Measurements from ENCODE around the gene TBC1D30. TPM values are rescaled to one million over a fixed set of nuclear protein-coding genes. Genes with fewer than 3 reads are reported as not detected.

TBC1D30 gene
- total RNA-seq, 4 donors from 2014 or later, result 3.2 to 14.8 (median 9.5) TPM

DNA sequence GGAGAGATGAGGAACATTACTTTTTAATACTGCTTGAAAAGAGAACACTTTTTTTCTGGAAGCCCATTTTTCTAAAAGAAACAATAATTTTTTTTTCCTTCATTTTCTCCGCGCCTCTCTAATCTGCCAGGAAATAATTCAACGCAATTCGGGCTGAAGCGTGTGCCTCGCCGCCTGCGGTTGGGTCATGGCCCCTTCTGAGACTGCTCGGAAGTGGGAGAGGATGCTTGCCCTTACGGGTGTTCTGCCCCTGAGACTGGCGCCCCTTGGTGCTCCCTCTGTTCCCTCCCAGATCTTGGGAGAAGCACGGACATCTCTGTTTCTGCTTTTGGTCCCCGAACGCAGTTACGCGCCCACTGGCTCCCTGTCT is 332 bp upstream of the TBC1D30 start:
- H3K27me3 ChIP-seq, result peaks cover 0 to 15% of the 10 kb centered on the region in 2 donors
- no peak overlapping the region for H3K27ac ChIP-seq
- intact Hi-C loops (cut with DNase I; ENCODE audit: low total_unique reads), result no loop called here
- peaks cover 0 to 3% of the 10 kb centered on the region in 2 donors for H3K9me3 ChIP-seq
- H3K4me1 ChIP-seq, result peaks cover 0 to 11% of the 10 kb centered on the region in 2 donors
- H3K36me3 ChIP-seq, result no peaks in the 10 kb centered on the region
- DNase-seq, result no peak
- peak overlapping the region; percentile 18 to 32 for H3K4me3 ChIP-seq
- TF ChIP-seq, protein P1, sequence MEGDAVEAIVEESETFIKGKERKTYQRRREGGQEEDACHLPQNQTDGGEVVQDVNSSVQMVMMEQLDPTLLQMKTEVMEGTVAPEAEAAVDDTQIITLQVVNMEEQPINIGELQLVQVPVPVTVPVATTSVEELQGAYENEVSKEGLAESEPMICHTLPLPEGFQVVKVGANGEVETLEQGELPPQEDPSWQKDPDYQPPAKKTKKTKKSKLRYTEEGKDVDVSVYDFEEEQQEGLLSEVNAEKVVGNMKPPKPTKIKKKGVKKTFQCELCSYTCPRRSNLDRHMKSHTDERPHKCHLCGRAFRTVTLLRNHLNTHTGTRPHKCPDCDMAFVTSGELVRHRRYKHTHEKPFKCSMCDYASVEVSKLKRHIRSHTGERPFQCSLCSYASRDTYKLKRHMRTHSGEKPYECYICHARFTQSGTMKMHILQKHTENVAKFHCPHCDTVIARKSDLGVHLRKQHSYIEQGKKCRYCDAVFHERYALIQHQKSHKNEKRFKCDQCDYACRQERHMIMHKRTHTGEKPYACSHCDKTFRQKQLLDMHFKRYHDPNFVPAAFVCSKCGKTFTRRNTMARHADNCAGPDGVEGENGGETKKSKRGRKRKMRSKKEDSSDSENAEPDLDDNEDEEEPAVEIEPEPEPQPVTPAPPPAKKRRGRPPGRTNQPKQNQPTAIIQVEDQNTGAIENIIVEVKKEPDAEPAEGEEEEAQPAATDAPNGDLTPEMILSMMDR (IDR thresholded peaks at IDR 0.05), result no peak
- TF ChIP-seq POLR2A (IDR thresholded peaks at IDR 0.05), result no peak

DNA sequence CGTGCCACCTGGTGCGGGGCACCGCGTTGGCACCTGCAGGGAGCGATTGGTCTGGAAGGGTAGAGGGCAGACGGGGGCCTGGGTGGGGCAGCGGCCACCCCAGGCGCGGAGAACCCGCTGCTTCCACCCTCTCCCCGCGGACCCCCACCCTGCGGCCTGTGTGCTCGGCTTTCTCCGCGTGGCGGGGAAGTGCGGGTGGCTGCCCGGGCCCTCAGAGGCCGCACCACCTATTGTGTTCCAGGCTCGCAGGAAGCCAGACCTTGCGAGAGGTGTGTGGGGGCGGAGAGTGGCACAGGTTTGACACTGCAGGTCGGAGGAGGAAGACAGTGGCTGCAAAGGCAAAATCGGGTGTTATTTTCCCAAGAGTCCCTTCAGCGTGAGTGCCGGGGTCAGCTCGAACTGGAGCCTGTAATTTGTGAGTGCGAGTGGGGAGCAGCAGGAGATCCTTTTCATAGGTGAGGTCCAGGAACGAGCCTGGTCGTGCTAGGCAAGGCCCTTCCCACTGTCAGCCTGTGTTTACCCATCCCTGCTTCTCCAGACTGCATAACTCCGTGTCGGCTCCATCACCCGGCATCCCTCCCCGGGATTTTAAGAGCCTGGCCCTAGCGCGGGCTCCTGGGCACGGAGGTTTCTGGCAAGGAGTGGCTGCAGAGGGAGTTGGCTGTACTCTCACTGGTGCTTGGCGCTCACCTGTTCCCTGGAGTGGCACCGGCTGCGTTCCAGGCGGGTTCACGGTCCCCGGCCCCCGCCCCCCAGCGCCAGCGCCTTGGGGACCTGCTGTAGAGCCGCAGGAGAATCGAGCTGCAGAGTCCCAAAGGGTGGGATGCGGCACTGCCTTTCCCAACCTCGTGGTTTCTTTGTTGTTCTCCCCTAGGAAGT is 935 bp downstream of the TBC1D30 start:
- no peak for DNase-seq
- peaks cover 0 to 11% of the 10 kb centered on the region in 2 donors for H3K4me1 ChIP-seq
- H3K36me3 ChIP-seq, result no peaks in the 10 kb centered on the region
- H3K27me3 ChIP-seq, result peaks cover 0 to 15% of the 10 kb centered on the region in 2 donors
- no peak for TF ChIP-seq POLR2A (IDR thresholded peaks at IDR 0.05)
- TF ChIP-seq, protein P1 (IDR thresholded peaks at IDR 0.05), result no peak
- peak overlapping the region; percentile 18 to 32 for H3K4me3 ChIP-seq
- intact Hi-C loops (cut with DNase I; ENCODE audit: low total_unique reads), result no loop called here
- peaks cover 0 to 3% of the 10 kb centered on the region in 2 donors for H3K9me3 ChIP-seq
- H3K27ac ChIP-seq, result no peak overlapping the region

DNA sequence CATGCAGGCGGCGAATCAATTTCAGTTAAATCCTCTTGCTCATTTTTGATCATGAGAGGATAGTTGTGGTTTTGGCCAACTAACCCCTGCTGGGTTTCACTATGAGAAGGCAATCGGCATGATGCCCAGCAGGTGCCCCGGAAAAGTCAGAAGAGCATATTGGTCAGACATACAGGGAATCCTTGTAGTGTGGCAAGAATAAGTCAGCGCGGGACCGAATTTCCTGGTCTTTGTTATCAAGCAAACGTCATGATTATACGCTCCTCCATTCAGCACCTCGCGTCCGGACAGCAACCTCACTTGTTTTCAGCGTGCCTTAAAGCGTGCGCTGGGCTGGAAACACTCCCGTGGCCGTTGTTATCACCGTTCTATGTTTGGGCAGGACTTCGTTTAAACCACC is 1.8 kb downstream of the TBC1D30 start:
- peaks cover 0 to 15% of the 10 kb centered on the region in 2 donors for H3K27me3 ChIP-seq

DNA sequence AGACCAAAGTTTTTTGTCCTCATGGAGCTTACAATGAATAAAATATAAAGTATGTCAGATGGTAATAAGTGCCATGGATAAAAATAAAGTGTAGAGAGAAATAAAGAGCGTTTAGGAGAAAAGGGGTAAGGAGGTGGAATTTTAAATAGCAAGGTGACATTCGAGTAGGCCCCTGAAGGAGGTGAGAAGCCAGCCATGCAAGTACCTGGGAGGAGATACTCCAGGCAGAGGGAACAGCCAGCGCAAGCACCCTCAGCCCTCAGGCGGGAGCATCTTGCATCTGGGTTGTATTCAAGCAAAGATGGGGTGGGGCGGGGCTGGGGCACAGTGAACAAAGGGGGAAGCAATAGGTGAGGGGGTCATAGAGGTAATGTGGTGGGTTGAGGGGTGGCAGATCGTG is 4.3 kb downstream of the TBC1D30 start:
- TF ChIP-seq POLR2A (IDR thresholded peaks at IDR 0.05), result no peak
- TF ChIP-seq, protein P1 (IDR thresholded peaks at IDR 0.05), result no peak
- no peak for DNase-seq
- peaks cover 0 to under 1% of the 10 kb centered on the region in 2 donors for H3K9me3 ChIP-seq
- H3K27ac ChIP-seq, result no peak overlapping the region
- H3K4me1 ChIP-seq, result peaks cover 0 to 11% of the 10 kb centered on the region in 2 donors
- H3K36me3 ChIP-seq, result no peaks in the 10 kb centered on the region
- H3K27me3 ChIP-seq, result peaks cover 0 to 15% of the 10 kb centered on the region in 2 donors
- intact Hi-C loops (cut with DNase I; ENCODE audit: low total_unique reads), result no loop called here
- no peak overlapping the region for H3K4me3 ChIP-seq

More for the DNA sequence above, 1.8 kb downstream of the TBC1D30 start:
- Histone ChIP-seq H3K9me3 (peaks cover 0 to 3% of the 10 kb centered on the region in 2 donors), H3K36me3 (no peaks in the 10 kb centered on the region), H3K4me3 (no peak overlapping the region), H3K4me1 (peaks cover 0 to 11% of the 10 kb centered on the region in 2 donors), H3K27ac (no peak overlapping the region)
- intact Hi-C loops (cut with DNase I; ENCODE audit: low total_unique reads), result no loop called here
- DNase-seq, result peak; percentile 28 to 35
- TF ChIP-seq POLR2A (IDR thresholded peaks at IDR 0.05), result no peak
- TF ChIP-seq, protein P1 (IDR thresholded peaks at IDR 0.05), result no peak

DNA sequence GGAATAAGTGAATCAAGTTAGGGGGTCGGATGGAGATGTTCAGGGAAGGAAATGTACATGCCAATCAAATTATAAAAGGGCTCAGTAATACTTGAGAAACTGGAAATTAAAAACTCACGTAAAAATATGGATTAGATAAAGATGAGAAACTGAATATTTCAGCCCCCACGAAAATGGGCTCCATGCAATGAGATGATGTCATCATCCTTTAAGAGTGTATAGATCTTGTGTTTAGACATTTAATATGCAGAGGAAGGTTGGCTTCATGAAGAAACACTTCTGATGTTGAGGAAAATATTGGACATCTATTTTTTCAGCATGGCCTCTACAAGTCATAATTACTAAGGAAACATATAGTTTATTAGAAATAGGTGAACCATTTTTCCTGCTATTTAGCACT is 9.5 kb downstream of the TBC1D30 start:
- Histone ChIP-seq H3K9me3 (no peaks in the 10 kb centered on the region), H3K27ac (no peak overlapping the region), H3K36me3 (no peaks in the 10 kb centered on the region), H3K4me3 (no peak overlapping the region), H3K4me1 (no peaks in the 10 kb centered on the region), H3K27me3 (no peaks in the 10 kb centered on the region)
- DNase-seq, result no peak
- intact Hi-C loops (cut with DNase I; ENCODE audit: low total_unique reads), result no loop called here
- TF ChIP-seq POLR2A (IDR thresholded peaks at IDR 0.05), result no peak
- TF ChIP-seq, protein P1 (IDR thresholded peaks at IDR 0.05), result no peak
